GM12801 (cell line): ENCODE results near the gene SPATA21.

ENCODE experiments used
- TF ChIP-seq, protein P1 (sequence below): IDR thresholded peaks from one replicate; pipeline ENCODE4 v1.5.1; 2011; ENCODE audit warnings: control low read depth; ENCODE audit not compliant: insufficient read length; ENCODE audit errors: extremely low read depth

Gene SPATA21, protein sequence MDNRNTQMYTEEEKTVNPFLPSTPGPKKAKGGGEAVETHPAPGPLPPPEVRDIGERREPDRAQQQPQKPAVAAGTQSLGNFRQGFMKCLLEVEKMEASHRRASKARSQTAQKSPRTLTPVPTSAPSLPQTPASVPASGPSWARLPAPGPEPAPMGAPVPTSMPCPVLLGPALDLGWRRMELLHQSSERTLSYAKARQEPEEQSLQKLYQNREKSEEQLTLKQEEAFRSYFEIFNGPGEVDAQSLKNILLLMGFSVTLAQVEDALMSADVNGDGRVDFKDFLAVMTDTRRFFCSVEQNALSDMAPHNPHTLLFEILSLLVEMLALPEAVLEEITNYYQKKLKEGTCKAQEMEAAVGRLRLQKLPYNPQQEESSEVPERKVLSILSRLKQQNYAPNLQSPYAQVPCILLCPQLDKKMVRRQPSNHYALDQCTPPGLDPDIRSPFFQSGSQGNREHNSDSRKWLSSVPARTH

DNA sequence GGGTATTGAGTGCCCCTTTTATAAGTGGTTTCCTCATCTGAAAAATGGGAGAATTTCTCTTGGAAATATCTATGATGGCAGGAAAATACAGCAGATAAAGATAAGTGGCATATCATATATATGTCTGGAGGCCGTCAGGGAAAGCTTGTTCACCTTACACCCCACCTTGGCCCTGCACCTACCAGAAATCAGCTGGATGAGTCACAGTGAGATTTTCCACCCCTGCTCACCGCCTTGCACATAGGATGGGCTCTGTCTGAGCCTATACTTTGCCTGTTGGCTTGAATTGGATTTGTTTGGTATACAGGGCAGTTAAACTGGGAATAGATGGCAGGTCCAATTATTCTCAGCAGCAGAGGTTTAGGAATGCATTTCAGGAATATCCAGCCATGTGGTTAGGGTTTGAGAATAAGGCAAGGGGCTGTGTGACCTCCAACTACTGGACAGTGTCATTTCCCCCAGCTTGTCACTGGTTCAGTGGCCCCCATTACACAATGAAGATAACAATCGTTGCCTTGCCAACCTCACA, at the start of gene SPATA21:
TSS of gene SPATA21 (minus strand) at position 479 of the 529 bp plus-strand sequence. CDS start 6,053 bp downstream, outside the sequence.
- TF ChIP-seq, protein P1, sequence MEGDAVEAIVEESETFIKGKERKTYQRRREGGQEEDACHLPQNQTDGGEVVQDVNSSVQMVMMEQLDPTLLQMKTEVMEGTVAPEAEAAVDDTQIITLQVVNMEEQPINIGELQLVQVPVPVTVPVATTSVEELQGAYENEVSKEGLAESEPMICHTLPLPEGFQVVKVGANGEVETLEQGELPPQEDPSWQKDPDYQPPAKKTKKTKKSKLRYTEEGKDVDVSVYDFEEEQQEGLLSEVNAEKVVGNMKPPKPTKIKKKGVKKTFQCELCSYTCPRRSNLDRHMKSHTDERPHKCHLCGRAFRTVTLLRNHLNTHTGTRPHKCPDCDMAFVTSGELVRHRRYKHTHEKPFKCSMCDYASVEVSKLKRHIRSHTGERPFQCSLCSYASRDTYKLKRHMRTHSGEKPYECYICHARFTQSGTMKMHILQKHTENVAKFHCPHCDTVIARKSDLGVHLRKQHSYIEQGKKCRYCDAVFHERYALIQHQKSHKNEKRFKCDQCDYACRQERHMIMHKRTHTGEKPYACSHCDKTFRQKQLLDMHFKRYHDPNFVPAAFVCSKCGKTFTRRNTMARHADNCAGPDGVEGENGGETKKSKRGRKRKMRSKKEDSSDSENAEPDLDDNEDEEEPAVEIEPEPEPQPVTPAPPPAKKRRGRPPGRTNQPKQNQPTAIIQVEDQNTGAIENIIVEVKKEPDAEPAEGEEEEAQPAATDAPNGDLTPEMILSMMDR: no peak

DNA sequence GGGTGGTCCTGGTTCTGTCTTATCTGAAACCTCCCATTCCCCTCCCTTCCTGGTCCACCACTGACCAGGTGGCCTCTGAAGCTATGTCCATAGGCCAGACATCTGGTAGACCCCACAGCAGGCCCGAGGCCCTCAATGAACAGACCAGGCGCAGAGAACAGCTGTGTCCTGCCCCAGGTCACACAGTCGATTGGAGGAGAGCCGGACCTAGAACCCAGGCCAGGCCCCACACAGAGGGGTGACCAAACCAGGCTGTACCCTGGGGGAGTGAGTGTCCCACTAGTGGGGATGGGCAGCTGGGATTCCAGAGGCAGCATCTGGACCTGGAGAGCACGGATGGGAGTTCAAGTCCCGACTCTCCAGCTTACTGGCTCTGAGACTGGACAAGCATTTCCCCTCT, 47.7 kb upstream of the SPATA21 start:
- TF ChIP-seq, protein P1: no peak

DNA sequence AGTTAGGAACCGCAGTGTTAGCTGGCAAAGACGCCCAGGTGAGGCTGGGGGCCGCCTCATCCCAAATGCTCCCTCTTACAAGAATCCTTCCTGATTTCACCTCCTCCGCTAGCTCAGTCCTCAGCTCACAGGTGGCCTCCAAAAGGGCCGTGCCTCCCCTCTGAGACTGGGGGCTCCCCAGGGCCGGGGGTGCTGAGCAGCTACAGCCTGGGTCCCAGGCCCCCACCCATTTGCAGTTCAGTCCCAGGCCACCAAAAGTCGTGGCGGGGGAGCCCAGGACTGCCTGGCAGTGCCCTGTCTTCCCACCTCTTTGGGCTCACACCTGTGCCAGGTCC, 47.2 kb upstream of the SPATA21 start:
- TF ChIP-seq, protein P1: no peak

DNA sequence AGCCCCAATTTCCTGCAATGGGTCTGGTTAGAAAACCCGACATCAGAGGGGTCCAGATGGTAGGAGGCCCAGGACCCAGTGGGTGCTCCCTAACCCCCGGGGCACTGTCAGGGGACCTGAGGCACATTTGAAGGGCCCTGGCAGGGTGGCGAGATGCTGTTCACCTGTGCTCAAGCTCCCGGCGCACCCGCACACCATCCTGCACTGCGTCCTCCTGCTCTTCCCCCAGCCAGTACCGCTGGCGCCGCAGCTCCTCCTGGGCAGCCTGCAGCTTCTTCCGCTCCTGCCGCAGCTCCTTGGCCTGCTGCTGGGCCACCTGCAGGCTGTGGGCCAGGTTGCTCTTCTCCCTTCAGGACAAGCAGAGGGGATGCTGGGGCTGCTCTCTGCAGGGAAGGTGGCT, 40.9 kb upstream of the SPATA21 start:
- TF ChIP-seq, protein P1: no peak

DNA sequence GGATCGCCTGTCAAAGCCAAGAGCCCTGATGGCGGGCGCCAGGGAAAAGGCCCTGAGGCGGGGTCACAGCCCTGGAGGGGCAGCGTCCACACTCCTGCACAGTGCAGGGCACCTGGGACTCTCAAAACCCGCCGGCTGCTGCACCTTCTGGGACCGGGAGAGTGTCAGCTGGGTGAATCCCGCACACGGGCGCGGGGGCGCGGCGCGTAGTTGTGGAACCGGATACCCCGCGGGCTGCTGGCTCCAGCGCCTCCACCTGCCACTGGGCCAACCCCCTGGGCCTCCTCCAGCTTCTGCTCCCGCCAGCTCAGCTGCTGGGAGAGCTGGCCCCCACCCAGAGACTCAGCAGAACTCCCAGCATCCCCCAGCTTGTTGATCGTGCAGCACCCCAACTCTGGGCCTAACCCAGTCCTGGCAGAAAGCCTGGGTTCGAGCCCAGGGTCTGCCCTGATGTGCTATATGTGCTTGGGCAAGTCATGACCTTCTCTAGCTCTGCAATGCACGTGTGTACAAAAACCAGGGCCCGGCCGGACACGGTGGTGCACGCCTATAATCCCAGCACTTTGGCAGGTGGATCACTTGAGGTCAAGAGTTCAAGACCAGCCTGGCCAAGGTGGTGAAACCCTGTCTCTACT, 37.1 kb upstream of the SPATA21 start:
- TF ChIP-seq, protein P1: no peak

DNA sequence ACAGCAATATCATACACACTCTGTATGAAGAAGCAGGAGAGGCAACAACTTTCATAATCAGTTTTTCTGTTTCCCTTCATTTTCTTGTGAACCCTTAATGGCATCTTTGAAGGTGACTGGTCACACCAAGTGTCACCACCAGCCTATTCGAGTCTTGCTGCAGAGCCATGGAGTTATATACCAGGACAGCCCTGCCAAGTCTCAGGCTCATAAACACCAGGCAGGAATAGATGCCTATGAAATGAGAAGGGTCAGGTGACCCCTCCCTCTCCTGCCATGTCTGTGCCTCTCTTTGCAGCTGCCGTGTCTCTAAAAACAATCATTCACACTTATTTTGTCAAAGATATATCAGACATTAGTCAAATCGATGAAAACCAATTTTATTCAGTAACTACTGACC, 31.3 kb upstream of the SPATA21 start:
- TF ChIP-seq, protein P1: no peak

DNA sequence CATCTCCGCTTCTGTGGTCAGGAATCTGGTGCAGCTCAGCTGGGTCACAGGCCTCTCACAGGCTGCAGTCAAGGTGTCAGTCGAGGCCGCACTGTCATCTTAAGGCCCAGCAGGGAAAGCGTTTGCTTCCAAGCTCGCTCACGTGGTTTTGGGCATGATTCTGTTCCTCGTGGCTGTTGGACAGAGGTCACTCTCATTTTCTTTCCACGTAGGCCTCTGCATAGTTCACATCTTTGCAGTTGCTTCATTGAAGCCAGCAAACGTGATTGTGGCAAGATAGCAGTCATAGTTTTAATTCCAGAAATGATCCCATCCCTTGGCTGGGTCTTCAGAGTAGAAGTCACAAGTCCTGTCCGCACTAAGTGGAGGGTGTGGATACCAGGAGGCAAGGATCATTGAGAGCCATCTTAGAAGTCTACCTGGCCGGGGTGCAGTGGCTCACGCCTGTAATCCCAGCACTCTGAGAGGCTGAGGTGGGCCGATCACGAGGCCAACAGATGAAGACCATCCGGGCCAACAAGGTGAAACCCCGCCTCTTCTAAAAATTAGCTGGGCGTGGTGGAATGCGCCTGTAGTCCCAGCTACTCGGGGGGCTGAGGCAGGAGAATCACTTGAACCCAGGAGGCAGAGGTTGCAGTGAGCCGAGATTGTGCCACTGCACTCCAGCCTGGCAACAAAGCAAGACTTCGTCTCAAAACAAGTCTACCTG, 27.8 kb upstream of the SPATA21 start:
- TF ChIP-seq, protein P1: no peak
